DND-41 (cell line): ENCODE measurements around the gene MDM2.

Experiments used
- ATAC-seq: fragments of 200-7000 bp; cut with Tn5 transposase; 3 replicates; pipeline ENCODE4 v1.9.1; 2021; ENCODE audit warnings: low read depth; ENCODE audit not compliant: insufficient read depth
- DNase-seq: peaks from one replicate; pipeline ENCODE4 v3.0.0-alpha.2; 2020
- H2AFZ ChIP-seq: 2 replicates; pipeline ENCODE4 v1.6.0; 2012; ENCODE audit warnings: low read depth, low read length
- H3K27ac ChIP-seq: 2 replicates; pipeline ENCODE4 v1.5.1; 2012; ENCODE audit warnings: low read length, inconsistent platforms
- H3K27me3 ChIP-seq: fragments of 200-600 bp; sonication (generic); 2 replicates; pipeline ENCODE4 v1.6.0; 2012; ENCODE audit warnings: low read length, mild to moderate bottlenecking, inconsistent platforms; ENCODE audit not compliant: insufficient read depth, poor library complexity
- H3K36me3 ChIP-seq: 2 replicates; pipeline ENCODE4 v1.5.1; 2012; ENCODE audit warnings: low read length, inconsistent platforms; ENCODE audit not compliant: insufficient read depth
- H3K4me1 ChIP-seq: 2 replicates; pipeline ENCODE4 v1.5.1; 2012; ENCODE audit warnings: mild to moderate bottlenecking, low read length; ENCODE audit not compliant: insufficient read depth
- H3K4me2 ChIP-seq: 2 replicates; pipeline ENCODE4 v1.6.0; 2012; ENCODE audit warnings: mild to moderate bottlenecking, moderate library complexity, low read length, inconsistent platforms; ENCODE audit not compliant: insufficient read depth
- H3K4me3 ChIP-seq, 2 experiments: fragments of 200-600 bp in 1 of 2; shearing (Covaris generic) in 1 of 2; 2 replicates each; pipeline ENCODE4 v1.5.1; 2012 to 2016; ENCODE audit warnings: inconsistent platforms in 2 of 2, low read length in 2 of 2, mild to moderate bottlenecking in 2 of 2, low read depth in 1 of 2, moderate library complexity in 1 of 2
- H3K79me2 ChIP-seq: 2 replicates; pipeline ENCODE4 v1.6.0; 2012; ENCODE audit warnings: low read length, inconsistent platforms; ENCODE audit not compliant: insufficient read depth
- H3K9ac ChIP-seq: 2 replicates; pipeline ENCODE4 v1.6.0; 2012; ENCODE audit warnings: low read depth, mild to moderate bottlenecking, inconsistent platforms, low read length, moderate library complexity
- H3K9me3 ChIP-seq: 2 replicates; pipeline ENCODE4 v1.5.1; 2012; ENCODE audit warnings: low read length, moderate library complexity, mild to moderate bottlenecking, inconsistent platforms; ENCODE audit not compliant: insufficient read depth, severe bottlenecking
- H4K20me1 ChIP-seq: 2 replicates; pipeline ENCODE4 v1.6.0; 2012; ENCODE audit warnings: low read length; ENCODE audit not compliant: insufficient read depth
- EZH2 ChIP-seq: IDR thresholded peaks from 3 replicates; pipeline ENCODE4 v1.6.1; 2012; ENCODE audit warnings: borderline replicate concordance, low read depth, mild to moderate bottlenecking, moderate library complexity, low read length, inconsistent platforms; ENCODE audit not compliant: severe bottlenecking
- TF ChIP-seq, protein P1 (sequence below): IDR thresholded peaks from 2 replicates; pipeline ENCODE4 v1.5.1; 2012; ENCODE audit warnings: borderline replicate concordance, low read length, moderate library complexity, mild to moderate bottlenecking; ENCODE audit not compliant: poor library complexity, severe bottlenecking; ENCODE audit errors: extremely low read depth

The MDM2 gene

DNA sequence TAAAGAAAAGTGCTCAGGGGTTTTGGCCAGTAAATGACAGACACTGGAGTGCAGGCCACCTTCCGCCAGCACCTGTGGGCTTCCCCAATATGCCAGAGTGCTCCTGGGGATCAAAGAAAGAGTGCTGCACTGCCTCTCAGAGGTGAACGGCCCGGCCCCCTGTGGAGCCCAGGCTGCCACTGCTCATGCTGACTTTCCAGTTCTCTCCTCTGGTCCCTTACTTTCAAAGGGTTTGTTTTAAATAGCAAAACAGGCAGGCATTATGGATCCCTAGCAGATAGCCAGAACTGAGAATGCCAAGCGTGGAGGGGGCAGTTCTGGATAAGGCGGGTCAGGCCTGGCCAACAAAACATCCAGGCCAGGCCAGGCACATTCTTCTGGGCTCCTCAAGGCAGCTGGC lies 59.6 kb downstream of the MDM2 start:
- no peak overlapping the region for H3K27ac ChIP-seq
- H3K79me2 ChIP-seq: no peaks in the 10 kb centered on the region
- ATAC-seq (no peak), DNase-seq (no peak)
- no peaks in the 10 kb centered on the region for H3K9me3 ChIP-seq
- no peaks in the 10 kb centered on the region for H3K36me3 ChIP-seq
- H3K4me3 ChIP-seq: no peak overlapping the region
- no peak overlapping the region for H3K9ac ChIP-seq
- TF ChIP-seq, protein P1, sequence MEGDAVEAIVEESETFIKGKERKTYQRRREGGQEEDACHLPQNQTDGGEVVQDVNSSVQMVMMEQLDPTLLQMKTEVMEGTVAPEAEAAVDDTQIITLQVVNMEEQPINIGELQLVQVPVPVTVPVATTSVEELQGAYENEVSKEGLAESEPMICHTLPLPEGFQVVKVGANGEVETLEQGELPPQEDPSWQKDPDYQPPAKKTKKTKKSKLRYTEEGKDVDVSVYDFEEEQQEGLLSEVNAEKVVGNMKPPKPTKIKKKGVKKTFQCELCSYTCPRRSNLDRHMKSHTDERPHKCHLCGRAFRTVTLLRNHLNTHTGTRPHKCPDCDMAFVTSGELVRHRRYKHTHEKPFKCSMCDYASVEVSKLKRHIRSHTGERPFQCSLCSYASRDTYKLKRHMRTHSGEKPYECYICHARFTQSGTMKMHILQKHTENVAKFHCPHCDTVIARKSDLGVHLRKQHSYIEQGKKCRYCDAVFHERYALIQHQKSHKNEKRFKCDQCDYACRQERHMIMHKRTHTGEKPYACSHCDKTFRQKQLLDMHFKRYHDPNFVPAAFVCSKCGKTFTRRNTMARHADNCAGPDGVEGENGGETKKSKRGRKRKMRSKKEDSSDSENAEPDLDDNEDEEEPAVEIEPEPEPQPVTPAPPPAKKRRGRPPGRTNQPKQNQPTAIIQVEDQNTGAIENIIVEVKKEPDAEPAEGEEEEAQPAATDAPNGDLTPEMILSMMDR: no peak
- no peak for TF ChIP-seq EZH2
- no peak overlapping the region for H3K4me2 ChIP-seq
- peaks cover 26% of the 10 kb centered on the region for H3K27me3 ChIP-seq
- no peaks in the 10 kb centered on the region for H3K4me1 ChIP-seq
- no peaks in the 10 kb centered on the region for H4K20me1 ChIP-seq
- H2AFZ ChIP-seq: no peak overlapping the region

DNA sequence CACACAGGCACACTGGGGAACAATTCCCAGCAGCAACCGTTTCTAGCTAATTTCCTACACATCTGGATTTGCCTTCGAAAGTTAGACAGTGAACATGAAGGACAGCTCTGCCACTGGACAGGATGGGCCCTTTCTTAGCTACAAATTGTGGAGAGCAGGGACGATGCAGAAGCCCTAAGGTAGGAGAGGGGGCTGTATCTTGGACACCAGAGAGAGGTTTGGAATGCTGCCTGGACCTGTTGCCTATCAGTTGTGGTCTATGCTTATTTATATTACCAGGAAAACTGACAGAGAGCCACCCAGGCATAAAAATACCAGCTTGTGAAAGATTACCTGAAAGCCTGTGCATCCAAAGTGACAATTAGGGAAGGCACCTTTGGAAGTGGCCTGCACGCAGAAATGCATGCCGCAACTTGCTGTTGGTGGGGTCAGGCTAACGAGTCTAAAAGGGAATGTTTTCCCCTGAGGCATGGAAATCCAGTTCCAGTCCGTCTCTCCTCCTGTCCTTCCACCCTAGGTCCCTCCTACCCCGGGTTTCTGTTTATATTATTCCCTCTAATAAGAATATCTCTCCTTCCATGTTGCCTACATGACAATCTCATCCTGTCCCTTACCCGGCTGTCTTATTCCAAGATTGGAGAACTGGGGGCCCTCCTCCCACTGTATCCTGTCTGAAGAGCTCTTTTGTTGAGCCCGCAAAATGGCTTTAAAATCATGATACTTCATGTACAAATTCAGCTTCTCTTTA lies 60.2 kb downstream of the MDM2 start:
- Histone ChIP-seq H3K9me3 (no peaks in the 10 kb centered on the region), H4K20me1 (no peaks in the 10 kb centered on the region), H3K9ac (no peak overlapping the region), H3K27me3 (peaks cover 26% of the 10 kb centered on the region), H3K4me2 (no peak overlapping the region), H3K79me2 (no peaks in the 10 kb centered on the region), H3K36me3 (no peaks in the 10 kb centered on the region), H3K4me1 (no peaks in the 10 kb centered on the region), H3K4me3 (no peak overlapping the region), H2AFZ (no peak overlapping the region), H3K27ac (no peak overlapping the region)
- no peak for ATAC-seq
- no peak for DNase-seq
- TF ChIP-seq EZH2: no peak
- TF ChIP-seq, protein P1: no peak

DNA sequence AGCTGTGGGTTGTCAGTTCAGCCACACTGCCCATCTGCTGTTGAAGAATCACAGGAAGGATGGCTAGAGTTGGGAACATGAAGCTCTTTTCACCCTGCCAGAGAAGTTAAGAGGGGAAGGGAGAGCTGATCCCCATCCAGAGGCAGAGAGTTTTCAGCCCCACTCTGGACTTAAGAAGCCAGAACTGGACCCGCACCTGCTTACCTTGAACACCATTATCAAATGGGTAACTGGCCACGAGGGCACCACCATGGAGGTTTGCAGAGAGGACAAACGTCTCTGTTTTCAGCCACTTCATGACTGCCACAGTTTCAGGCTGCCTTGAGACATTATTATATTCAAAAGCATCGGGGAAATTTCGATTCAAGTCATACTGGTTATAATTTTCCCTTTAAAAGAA lies 62.0 kb downstream of the MDM2 start:
- no peaks in the 10 kb centered on the region for H4K20me1 ChIP-seq
- peaks cover 26% of the 10 kb centered on the region for H3K27me3 ChIP-seq
- H3K4me1 ChIP-seq: no peaks in the 10 kb centered on the region
- H2AFZ ChIP-seq: no peak overlapping the region
- ATAC-seq: no peak
- no peaks in the 10 kb centered on the region for H3K9me3 ChIP-seq
- no peak overlapping the region for H3K4me2 ChIP-seq
- DNase-seq: no peak
- H3K9ac ChIP-seq: no peak overlapping the region
- TF ChIP-seq, protein P1: no peak
- TF ChIP-seq EZH2: no peak
- no peak overlapping the region for H3K27ac ChIP-seq
- no peaks in the 10 kb centered on the region for H3K36me3 ChIP-seq
- H3K4me3 ChIP-seq: no peak overlapping the region
- no peaks in the 10 kb centered on the region for H3K79me2 ChIP-seq
